Measurements from ENCODE around the gene GATA3.
A peak's percentile ranks its signal among the peaks of the same experiment; 100 is the strongest.

The GATA3 gene

DNA sequence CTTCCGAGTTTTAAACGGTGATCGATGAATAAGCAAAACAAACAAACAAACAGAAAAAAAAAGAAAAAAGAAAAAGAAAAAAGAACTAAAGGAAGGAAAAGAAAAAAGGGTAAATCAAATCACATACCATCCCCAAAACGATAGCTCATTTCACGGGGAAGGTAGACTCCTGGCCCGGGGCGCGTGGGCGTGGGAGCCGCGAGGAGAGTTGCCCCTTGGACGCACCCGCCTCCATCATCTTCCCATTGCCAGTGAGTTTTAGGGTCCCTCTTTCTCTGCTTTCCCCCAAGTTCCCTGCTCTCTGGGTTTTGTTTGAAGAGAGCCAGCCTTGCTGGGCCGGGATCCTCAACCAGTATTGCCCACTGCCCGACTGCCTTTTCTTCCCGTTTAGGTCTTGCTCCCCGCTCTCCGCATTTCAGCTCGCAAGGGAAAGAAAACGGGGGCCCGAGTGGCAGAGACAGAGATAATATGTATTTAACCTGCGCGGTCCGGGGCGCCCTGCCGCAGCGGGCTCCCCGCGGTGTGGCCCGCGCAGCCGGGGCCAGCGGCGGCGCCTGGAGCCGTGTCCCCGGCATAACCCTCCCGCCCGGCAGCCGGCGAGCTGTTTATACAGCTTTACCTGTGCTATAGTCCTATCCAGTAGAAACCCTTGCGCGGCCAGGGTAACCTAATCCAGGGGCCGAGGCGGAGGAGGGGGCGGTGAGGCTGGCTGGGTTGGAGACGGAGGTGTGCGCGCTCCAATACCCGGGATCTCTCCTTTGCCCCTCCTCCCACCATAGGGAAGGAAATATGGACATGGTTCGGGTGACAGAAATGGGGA lies 5.2 kb upstream of the GATA3 start:
- Mint-ChIP-seq H3K4me3 (peak overlapping the region; percentile 51 to 73 (median 69)), H3K9me3 (peaks cover 3% of the 10 kb centered on the region), H3K36me3 (ENCODE audit: low read depth) (no peaks in the 10 kb centered on the region), H3K4me1 (peaks cover 40% of the 10 kb centered on the region), H3K27me3 (ENCODE audit: low read depth) (peaks cover 100% of the 10 kb centered on the region), H3K27ac (peak overlapping the region in 1 of 3 experiments; percentile 42)
- no peak for TF ChIP-seq CTCF (IDR thresholded peaks at IDR 0.05; ENCODE audit: unreplicated experiment in 3 of 3)

DNA sequence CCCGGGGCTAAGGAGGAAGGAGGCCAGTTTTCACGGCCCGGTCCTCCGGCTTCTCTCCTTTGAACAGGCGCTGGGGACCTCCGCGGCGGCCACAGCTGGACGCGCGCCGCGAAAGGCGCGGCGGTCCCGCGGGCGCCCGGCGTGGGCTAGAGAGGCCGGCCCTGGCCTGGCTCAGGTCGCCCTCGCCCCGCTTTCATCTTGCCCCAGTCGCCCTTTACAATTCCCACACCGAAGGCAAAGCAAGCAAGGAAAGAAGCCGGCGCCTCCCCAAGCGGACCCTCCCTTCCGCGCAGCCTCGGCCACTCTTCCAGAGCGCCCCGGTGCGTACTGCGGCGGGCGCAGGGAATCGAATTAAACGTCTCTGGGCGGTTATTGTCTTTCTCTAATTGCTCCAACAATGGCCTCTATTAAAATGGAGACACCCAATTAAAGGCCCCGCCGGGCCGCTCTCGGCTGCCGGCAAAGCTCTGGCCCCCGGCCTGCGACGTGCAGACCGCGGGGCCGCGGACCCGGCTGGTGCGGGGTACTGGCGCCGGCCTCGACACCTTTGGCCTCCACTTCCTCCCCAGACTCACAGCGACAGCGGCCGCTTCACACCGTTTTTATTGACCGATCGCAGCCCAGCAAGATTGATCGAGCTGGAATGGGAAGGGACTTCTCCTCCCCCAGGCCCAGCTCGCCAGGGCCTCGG lies 4.5 kb upstream of the GATA3 start:
- Mint-ChIP-seq H3K4me3 (peak overlapping the region; percentile 73 to 82 (median 78)), H3K27me3 (ENCODE audit: low read depth) (peaks cover 100% of the 10 kb centered on the region), H3K27ac (peak overlapping the region in 1 of 3 experiments; percentile 68), H3K36me3 (ENCODE audit: low read depth) (peaks cover 4% of the 10 kb centered on the region), H3K9me3 (peaks cover 3% of the 10 kb centered on the region), H3K4me1 (peaks cover 41% of the 10 kb centered on the region)
- TF ChIP-seq CTCF (IDR thresholded peaks at IDR 0.05; ENCODE audit: unreplicated experiment in 3 of 3): no peak

DNA sequence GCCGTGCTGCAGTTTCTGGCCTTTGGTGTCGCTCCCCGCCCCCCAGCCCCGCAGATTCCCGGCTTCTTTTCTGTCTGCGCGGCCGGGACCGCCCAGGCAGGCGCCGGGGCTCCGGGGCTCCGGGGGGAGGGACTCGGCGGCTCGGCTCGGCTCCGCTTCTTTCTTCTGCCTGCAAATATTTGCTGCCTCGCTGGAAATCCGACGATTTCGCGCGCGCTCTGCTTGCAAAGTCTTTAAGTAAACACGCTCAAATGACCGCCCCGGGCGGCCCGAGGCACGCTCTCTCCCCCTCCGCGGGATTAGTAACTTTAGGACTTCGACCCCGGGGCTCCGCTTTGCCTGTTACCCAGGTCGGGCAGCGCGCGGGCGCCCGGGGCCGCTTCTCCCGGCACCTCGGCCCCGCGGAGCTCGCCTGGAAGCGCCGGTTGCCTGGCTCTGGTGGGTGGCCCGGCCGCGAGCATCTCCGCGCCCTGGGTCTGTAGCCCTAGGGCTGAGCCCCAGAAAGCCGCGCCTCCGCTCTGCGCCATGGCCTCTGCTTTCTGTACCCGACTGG lies 3.9 kb upstream of the GATA3 start:
- Mint-ChIP-seq H3K27me3 (ENCODE audit: low read depth) (peaks cover 100% of the 10 kb centered on the region), H3K27ac (peak overlapping the region in 1 of 3 experiments; percentile 68), H3K9me3 (peaks cover 3% of the 10 kb centered on the region), H3K4me3 (peak overlapping the region; percentile 78 to 82 (median 81)), H3K36me3 (ENCODE audit: low read depth) (peaks cover 4% of the 10 kb centered on the region), H3K4me1 (peaks cover 35% of the 10 kb centered on the region)
- TF ChIP-seq CTCF (IDR thresholded peaks at IDR 0.05; ENCODE audit: unreplicated experiment in 3 of 3): no peak

GRCh38 chr10:8051109-8051821 lies 3.2 kb upstream of the GATA3 start:
- Mint-ChIP-seq H3K36me3 (ENCODE audit: low read depth) (peaks cover 4% of the 10 kb centered on the region), H3K27me3 (ENCODE audit: low read depth) (peaks cover 99% of the 10 kb centered on the region), H3K27ac (peak overlapping the region in 1 of 3 experiments; percentile 68), H3K4me3 (peak overlapping the region in 2 of 3 experiments; percentile 48 to 82), H3K9me3 (peaks cover 3% of the 10 kb centered on the region), H3K4me1 (peaks cover 30% of the 10 kb centered on the region)
- no peak for TF ChIP-seq CTCF (IDR thresholded peaks at IDR 0.05; ENCODE audit: unreplicated experiment in 3 of 3)

DNA sequence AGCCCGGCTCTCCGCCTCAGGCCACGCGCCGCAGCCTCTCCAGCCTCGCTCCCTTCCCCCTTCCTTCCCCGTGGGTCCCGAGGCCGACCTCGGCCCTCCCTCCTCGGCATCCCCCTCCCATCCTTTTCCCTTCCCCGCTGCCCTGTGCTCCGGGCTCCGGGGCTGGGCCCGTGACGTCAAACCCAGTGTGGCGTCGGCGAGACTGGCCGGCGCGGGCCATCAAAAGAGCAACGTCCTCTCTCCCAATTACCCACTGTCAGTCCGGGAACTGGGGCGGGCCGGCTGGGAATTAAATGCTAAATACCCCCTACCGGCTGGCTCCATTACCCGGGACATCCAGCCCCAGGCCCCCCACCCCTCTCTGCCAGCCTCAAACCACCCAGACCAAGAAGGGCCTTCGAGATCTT lies 2.6 kb upstream of the GATA3 start:
- peaks cover 99% of the 10 kb centered on the region for H3K27me3 Mint-ChIP-seq (ENCODE audit: low read depth)
- peaks cover 6% of the 10 kb centered on the region for H3K36me3 Mint-ChIP-seq (ENCODE audit: low read depth)
- H3K27ac Mint-ChIP-seq: peak overlapping the region in 2 of 3 experiments; percentile 46 to 92
- peaks cover 3% of the 10 kb centered on the region for H3K9me3 Mint-ChIP-seq
- no peak for TF ChIP-seq CTCF (IDR thresholded peaks at IDR 0.05; ENCODE audit: unreplicated experiment in 3 of 3)
- peak overlapping the region; percentile 70 to 91 (median 81) for H3K4me3 Mint-ChIP-seq
- H3K4me1 Mint-ChIP-seq: peaks cover 32% of the 10 kb centered on the region
